GM18870 (cell line): ENCODE data around the gene FOXP1.

Experiments
- ATAC-seq: cut with Tn5 transposase; IDR thresholded peaks from one replicate; pipeline ENCODE4 v1.9.1; 2021; ENCODE audit warnings: moderate library complexity; ENCODE audit not compliant: unreplicated experiment

FOXP1 gene

GRCh38 chr3:71120012-71120411 is 463.5 kb downstream of the FOXP1 start:
- ATAC-seq, result no peak

GRCh38 chr3:71119171-71119570 is 464.4 kb downstream of the FOXP1 start:
- ATAC-seq, result no peak

- ATAC-seq, result no peak
Measured at GRCh38 chr3:71118436-71118835, 465.1 kb downstream of the FOXP1 start.

- no peak for ATAC-seq
Measured at GRCh38 chr3:71117572-71118247, 465.8 kb downstream of the FOXP1 start.

- ATAC-seq, result no peak
Measured at GRCh38 chr3:71114610-71115009, 468.9 kb downstream of the FOXP1 start.

GRCh38 chr3:71112576-71112975 is 471.0 kb downstream of the FOXP1 start:
- no peak for ATAC-seq

GRCh38 chr3:71111784-71112440 is 471.6 kb downstream of the FOXP1 start:
- ATAC-seq, result no peak

GRCh38 chr3:71110385-71111222 is 472.9 kb downstream of the FOXP1 start:
- no peak for ATAC-seq

- no peak for ATAC-seq
Measured at GRCh38 chr3:71109977-71110285, 473.6 kb downstream of the FOXP1 start.

GRCh38 chr3:71109241-71109976 is 474.1 kb downstream of the FOXP1 start:
- ATAC-seq, result no peak

- no peak for ATAC-seq
Measured at GRCh38 chr3:71107926-71108325, 475.6 kb downstream of the FOXP1 start.

- no peak for ATAC-seq
Measured at GRCh38 chr3:71104976-71105375, 478.6 kb downstream of the FOXP1 start.

- no peak for ATAC-seq
Measured at GRCh38 chr3:71104556-71104955, 479.0 kb downstream of the FOXP1 start.

- ATAC-seq, result no peak
Measured at GRCh38 chr3:71104121-71104541, 479.4 kb downstream of the FOXP1 start.

- ATAC-seq, result no peak
Measured at GRCh38 chr3:71103430-71103921, 480.1 kb downstream of the FOXP1 start.

- no peak for ATAC-seq
Measured at GRCh38 chr3:71102111-71102983, 481.2 kb downstream of the FOXP1 start.

- no peak for ATAC-seq
Measured at GRCh38 chr3:71101626-71102025, 481.9 kb downstream of the FOXP1 start.

- no peak for ATAC-seq
Measured at GRCh38 chr3:71101014-71101413, 482.5 kb downstream of the FOXP1 start.

GRCh38 chr3:71099997-71100719 is 483.4 kb downstream of the FOXP1 start:
- ATAC-seq, result no peak
